Endothelial cell of umbilical vein (primary cell): ENCODE measurements around the gene FAM32A.

Experiments used
- EZH2 ChIP-seq: IDR thresholded peaks from 2 replicates; pipeline ENCODE4 v1.6.1; 2012; ENCODE audit warnings: borderline replicate concordance, low read depth, mild to moderate bottlenecking, moderate library complexity, low read length, inconsistent platforms; ENCODE audit not compliant: severe bottlenecking
- FOS ChIP-seq: IDR thresholded peaks from 2 replicates; pipeline ENCODE4 v1.6.1; 2011; ENCODE audit warnings: mild to moderate bottlenecking, low read length, moderate library complexity, borderline replicate concordance; ENCODE audit not compliant: insufficient read depth
- GATA2 ChIP-seq: IDR thresholded peaks from 2 replicates; pipeline ENCODE4 v1.7.0; 2011; ENCODE audit warnings: low read depth, mild to moderate bottlenecking, moderate library complexity, mixed read lengths, low read length; ENCODE audit not compliant: insufficient read length, insufficient read depth
- JUN ChIP-seq: IDR thresholded peaks from 2 replicates; pipeline ENCODE4 v1.6.1; 2011; ENCODE audit warnings: borderline replicate concordance, low read depth; ENCODE audit not compliant: insufficient read length, insufficient read depth
- MAX ChIP-seq: IDR thresholded peaks from 2 replicates; pipeline ENCODE4 v1.6.1; 2011; ENCODE audit not compliant: insufficient read depth, insufficient read length
- POLR2A ChIP-seq: IDR thresholded peaks from 2 replicates; pipeline ENCODE4 v1.6.1; 2012; ENCODE audit warnings: low read depth, mild to moderate bottlenecking, control low read depth, low read length
- POLR2AphosphoS5 ChIP-seq: IDR thresholded peaks from 2 replicates; pipeline ENCODE4 v1.6.1; 2012; ENCODE audit warnings: low read depth, mild to moderate bottlenecking, control low read depth, low read length, moderate library complexity; ENCODE audit not compliant: insufficient read depth
- TF ChIP-seq, protein P1 (sequence below), 2 donors: IDR thresholded peaks; 1 replicate in 1 of 2; 2 replicates in 1 of 2; pipeline ENCODE4 v1.5.1; 2011; ENCODE audit warnings: low read length in 2 of 2, mild to moderate bottlenecking in 2 of 2, moderate library complexity in 2 of 2, control low read depth in 1 of 2, inconsistent platforms in 1 of 2, low read depth in 1 of 2; ENCODE audit not compliant: insufficient read depth in 1 of 2; ENCODE audit errors: extremely low read depth in 1 of 2

- TF ChIP-seq, protein P1, sequence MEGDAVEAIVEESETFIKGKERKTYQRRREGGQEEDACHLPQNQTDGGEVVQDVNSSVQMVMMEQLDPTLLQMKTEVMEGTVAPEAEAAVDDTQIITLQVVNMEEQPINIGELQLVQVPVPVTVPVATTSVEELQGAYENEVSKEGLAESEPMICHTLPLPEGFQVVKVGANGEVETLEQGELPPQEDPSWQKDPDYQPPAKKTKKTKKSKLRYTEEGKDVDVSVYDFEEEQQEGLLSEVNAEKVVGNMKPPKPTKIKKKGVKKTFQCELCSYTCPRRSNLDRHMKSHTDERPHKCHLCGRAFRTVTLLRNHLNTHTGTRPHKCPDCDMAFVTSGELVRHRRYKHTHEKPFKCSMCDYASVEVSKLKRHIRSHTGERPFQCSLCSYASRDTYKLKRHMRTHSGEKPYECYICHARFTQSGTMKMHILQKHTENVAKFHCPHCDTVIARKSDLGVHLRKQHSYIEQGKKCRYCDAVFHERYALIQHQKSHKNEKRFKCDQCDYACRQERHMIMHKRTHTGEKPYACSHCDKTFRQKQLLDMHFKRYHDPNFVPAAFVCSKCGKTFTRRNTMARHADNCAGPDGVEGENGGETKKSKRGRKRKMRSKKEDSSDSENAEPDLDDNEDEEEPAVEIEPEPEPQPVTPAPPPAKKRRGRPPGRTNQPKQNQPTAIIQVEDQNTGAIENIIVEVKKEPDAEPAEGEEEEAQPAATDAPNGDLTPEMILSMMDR (IDR thresholded peaks at IDR 0.05; ENCODE audit: extremely low read depth in 1 of 2, insufficient read depth in 1 of 2, low read depth in 1 of 2, low read length in 2 of 2) = no peak
- TF ChIP-seq EZH2 (no peak), POLR2A (no peak), GATA2 (no peak), POLR2AphosphoS5 (no peak), JUN (no peak), FOS (no peak), MAX (no peak)
Measured at GRCh38 chr19:16234552-16235445, 49.6 kb downstream of the FAM32A start.
